Central memory CD8-positive, alpha-beta T cell (primary cell): ENCODE results near the gene GNAI2.
"Not testable (repeated sequence)": the region's sequence is repeated elsewhere in the genome, so short reads cannot be mapped to it uniquely, and the experiment has no call there.

ENCODE experiments used
- ATAC-seq: fragments of 150-1000 bp; cut with Tn5 transposase; replicated peaks from 2 replicates; pipeline ENCODE4 v1.10.0; 2022; ENCODE audit warnings: mild to moderate bottlenecking, moderate FRiP score, moderate number of reproducible peaks; ENCODE audit not compliant: poor library complexity, severe bottlenecking; ENCODE audit errors: extremely low read depth
- DNase-seq, 2 donors: peaks; one replicate each; pipeline ENCODE4 v3.0.0; 2021; ENCODE audit warnings: low spot score in 2 of 2
- H3K27ac Mint-ChIP-seq: one replicate; pipeline ENCODE4 v1.8.0; 2022; ENCODE audit warnings: low read depth, mild to moderate bottlenecking, moderate library complexity, mixed read lengths
- H3K27me3 Mint-ChIP-seq: one replicate; pipeline ENCODE4 v1.8.0; 2022; ENCODE audit warnings: mixed read lengths
- H3K36me3 Mint-ChIP-seq: one replicate; pipeline ENCODE4 v1.8.0; 2022; ENCODE audit warnings: mild to moderate bottlenecking, moderate library complexity, mixed read lengths; ENCODE audit not compliant: insufficient read depth
- H3K4me1 Mint-ChIP-seq: one replicate; pipeline ENCODE4 v1.8.0; 2022; ENCODE audit warnings: mixed read lengths
- H3K4me3 Mint-ChIP-seq: one replicate; pipeline ENCODE4 v1.8.0; 2022; ENCODE audit warnings: mild to moderate bottlenecking, moderate library complexity, mixed read lengths
- H3K9me3 Mint-ChIP-seq: one replicate; pipeline ENCODE4 v1.8.0; 2022; ENCODE audit warnings: mixed read lengths

GNAI2 gene

GRCh38 chr3:50274371-50275104 lies 38.5 kb downstream of the GNAI2 start:
- peak overlapping the region; percentile 32 for H3K4me3 Mint-ChIP-seq
- peak; percentile 52 for ATAC-seq
- DNase-seq = peak; percentile 62 to 70
- no peak overlapping the region for H3K27ac Mint-ChIP-seq
- H3K9me3 Mint-ChIP-seq = no peaks in the 10 kb centered on the region
- peaks cover 10% of the 10 kb centered on the region for H3K36me3 Mint-ChIP-seq
- H3K4me1 Mint-ChIP-seq = peaks cover 25% of the 10 kb centered on the region
- H3K27me3 Mint-ChIP-seq = peaks cover 53% of the 10 kb centered on the region

GRCh38 chr3:50275141-50275995 lies 39.4 kb downstream of the GNAI2 start:
- no peak overlapping the region for H3K27ac Mint-ChIP-seq
- H3K36me3 Mint-ChIP-seq = peaks cover 10% of the 10 kb centered on the region
- H3K27me3 Mint-ChIP-seq = peaks cover 53% of the 10 kb centered on the region
- peak overlapping the region; percentile 32 for H3K4me3 Mint-ChIP-seq
- peaks cover 25% of the 10 kb centered on the region for H3K4me1 Mint-ChIP-seq
- ATAC-seq (no peak), DNase-seq (no peak)
- H3K9me3 Mint-ChIP-seq = no peaks in the 10 kb centered on the region

GRCh38 chr3:50275996-50276761 lies 40.2 kb downstream of the GNAI2 start:
- ATAC-seq = no peak

GRCh38 chr3:50276762-50277101 lies 40.7 kb downstream of the GNAI2 start:
- H3K4me3 Mint-ChIP-seq = no peak overlapping the region
- no peak overlapping the region for H3K27ac Mint-ChIP-seq
- ATAC-seq (no peak), DNase-seq (no peak)
- peaks cover 53% of the 10 kb centered on the region for H3K27me3 Mint-ChIP-seq
- H3K4me1 Mint-ChIP-seq = peaks cover 25% of the 10 kb centered on the region
- H3K9me3 Mint-ChIP-seq = no peaks in the 10 kb centered on the region
- H3K36me3 Mint-ChIP-seq = peaks cover 10% of the 10 kb centered on the region

More at GRCh38 chr3:50275996-50276761, 40.2 kb downstream of the GNAI2 start:
- DNase-seq = no peak
- peak overlapping the region; percentile 32 for H3K4me3 Mint-ChIP-seq
- peaks cover 25% of the 10 kb centered on the region for H3K4me1 Mint-ChIP-seq
- peaks cover 53% of the 10 kb centered on the region for H3K27me3 Mint-ChIP-seq
- H3K36me3 Mint-ChIP-seq = peaks cover 10% of the 10 kb centered on the region
- H3K27ac Mint-ChIP-seq = no peak overlapping the region
- no peaks in the 10 kb centered on the region for H3K9me3 Mint-ChIP-seq

DNA sequence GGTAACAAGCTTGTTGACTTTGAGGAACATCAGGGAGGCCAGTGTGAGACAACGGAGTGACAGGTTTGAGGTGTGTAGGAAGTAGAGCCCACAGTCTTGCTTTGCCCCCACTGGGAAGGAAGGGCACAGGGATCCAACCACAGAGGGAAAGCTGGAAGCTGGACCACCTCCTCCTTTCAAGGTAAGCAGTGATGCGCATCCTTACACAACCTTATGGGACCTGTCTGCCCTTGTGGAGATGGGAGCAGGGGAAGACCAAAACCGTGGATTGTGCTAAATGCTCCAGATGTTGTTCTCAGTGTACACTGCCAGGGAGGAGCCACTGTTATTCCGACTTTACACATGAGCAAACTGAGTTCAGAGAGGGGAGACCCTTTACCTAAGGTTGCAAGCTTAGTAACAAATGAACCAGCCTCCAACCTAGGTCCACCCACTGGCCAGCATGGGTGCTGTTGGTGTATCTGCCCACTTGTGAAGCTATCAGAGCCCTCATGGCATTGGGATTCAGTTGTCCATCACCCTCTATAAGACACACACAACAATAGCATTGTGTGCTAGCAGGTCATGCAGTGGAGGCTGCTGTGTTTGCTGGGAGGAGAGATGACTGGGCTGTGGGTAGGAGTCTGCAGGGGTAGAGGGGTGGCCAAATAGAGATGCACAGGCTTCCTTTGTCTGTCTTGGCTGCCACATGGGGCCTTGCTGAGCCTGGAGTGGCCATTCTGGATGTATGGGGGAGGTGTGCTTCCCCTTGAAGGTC lies 42.3 kb downstream of the GNAI2 start:
- peaks cover 4% of the 10 kb centered on the region for H3K36me3 Mint-ChIP-seq
- peaks cover 46% of the 10 kb centered on the region for H3K27me3 Mint-ChIP-seq
- no peaks in the 10 kb centered on the region for H3K9me3 Mint-ChIP-seq
- H3K4me3 Mint-ChIP-seq = no peak overlapping the region
- no peak for DNase-seq
- H3K4me1 Mint-ChIP-seq = peaks cover 19% of the 10 kb centered on the region
- no peak overlapping the region for H3K27ac Mint-ChIP-seq
- no peak for ATAC-seq

GRCh38 chr3:50278880-50279224 lies 42.8 kb downstream of the GNAI2 start, which contains the start of gene LSMEM2:
Gene LSMEM2, plus strand, starts transcription at chr3:50279087. Its CDS starts 27 bp downstream, at chr3:50279114.
- ATAC-seq = no peak
- H3K4me3 Mint-ChIP-seq = no peak within 1 kb of the TSS
- H3K27ac Mint-ChIP-seq = no peak within 1 kb of the TSS
- no peak for DNase-seq
- peaks cover 43% of the 10 kb centered on the region for H3K27me3 Mint-ChIP-seq
- H3K4me1 Mint-ChIP-seq = peaks cover 19% of the 10 kb centered on the region
- H3K36me3 Mint-ChIP-seq = peaks cover 4% of the 10 kb centered on the region
- no peaks in the 10 kb centered on the region for H3K9me3 Mint-ChIP-seq

DNA sequence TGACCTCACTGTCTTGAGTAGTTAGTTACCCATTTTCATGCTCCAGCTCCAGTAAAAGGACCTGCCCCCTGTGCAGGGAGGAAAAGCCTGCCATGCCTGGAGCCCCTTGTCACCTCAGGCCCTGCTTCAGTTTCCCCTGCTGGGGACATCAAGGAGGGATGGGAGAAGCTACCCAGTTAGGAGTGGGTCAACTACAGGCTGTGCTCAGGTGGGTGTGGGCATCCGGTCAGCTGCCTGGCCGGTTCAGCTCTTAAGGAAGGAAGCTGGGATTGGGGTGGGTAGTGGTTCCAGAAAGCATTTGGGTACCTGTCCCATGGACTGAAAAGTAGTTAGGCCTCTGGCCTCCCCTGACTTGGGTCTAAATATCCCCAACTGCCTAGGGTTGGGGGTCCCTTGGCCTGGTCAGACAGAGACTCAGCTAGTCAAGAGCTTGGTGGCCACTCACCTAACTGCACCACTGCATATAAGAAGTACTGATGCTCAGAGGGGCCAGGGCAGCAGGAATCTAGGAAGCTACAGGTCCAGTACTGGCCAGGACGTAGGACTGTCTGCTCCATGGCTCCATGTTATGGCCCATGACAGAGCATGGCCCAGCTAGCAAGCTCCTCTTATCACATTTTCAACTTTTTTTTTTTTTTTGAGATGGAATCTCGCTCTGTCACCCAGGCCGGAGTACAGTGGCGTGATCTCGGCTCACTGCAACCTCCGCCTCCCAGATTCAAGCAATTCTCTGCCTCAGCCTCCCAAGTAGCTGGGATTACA lies 43.4 kb downstream of the GNAI2 start:
- Mint-ChIP-seq H3K27me3 (peaks cover 37% of the 10 kb centered on the region), H3K36me3 (no peaks in the 10 kb centered on the region), H3K4me1 (peaks cover 14% of the 10 kb centered on the region), H3K27ac (no peak overlapping the region), H3K4me3 (no peak overlapping the region), H3K9me3 (no peaks in the 10 kb centered on the region)
- ATAC-seq (no peak), DNase-seq (no peak)

- not testable (repeated sequence) for H3K36me3 Mint-ChIP-seq, H3K27ac Mint-ChIP-seq, H3K4me3 Mint-ChIP-seq, H3K27me3 Mint-ChIP-seq, ATAC-seq, DNase-seq, H3K4me1 Mint-ChIP-seq, H3K9me3 Mint-ChIP-seq
These were observed 48.1 kb downstream of the GNAI2 start for GRCh38 chr3:50284121-50284520.

DNA sequence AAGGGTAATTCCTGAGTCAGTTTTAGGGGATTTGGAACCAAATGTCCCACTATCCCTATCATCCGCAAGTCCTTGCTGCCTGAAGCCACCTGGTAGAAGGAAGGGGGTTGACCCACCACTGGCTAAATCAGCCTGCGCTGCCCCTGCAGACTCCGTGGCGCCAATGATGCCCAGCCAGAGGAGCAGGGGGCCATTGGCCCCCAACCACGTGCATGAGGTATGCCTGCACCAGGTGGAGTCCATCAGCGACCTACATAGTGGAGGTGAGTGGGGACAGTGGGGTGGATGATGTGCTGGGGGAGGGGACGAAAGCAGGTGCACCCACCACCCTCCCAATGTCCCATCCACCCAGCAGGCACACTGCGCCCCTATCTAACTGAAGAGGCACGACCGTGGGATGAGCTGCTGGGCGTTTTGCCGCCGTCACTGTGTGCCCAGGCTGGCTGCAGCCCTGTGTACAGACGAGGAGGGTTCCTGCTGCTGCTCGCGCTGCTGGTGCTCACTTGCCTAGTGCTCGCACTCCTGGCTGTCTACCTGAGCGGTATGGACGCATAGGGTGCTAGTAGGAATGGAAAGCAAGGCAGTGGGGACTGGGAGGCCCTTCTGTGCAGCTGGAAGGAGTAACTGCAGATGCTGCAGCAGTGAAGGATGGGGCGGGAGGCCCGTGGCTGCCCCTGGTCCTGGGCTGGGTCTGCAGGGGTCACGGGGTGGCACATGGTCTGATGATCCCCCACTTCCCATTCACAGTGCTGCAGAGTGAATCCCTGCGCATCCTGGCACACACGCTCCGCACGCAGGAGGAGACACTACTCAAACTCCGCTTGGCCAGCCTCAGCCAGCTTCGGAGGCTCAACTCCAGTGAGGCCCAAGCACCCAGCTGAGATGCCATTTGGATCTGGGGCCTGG lies 50.6 kb downstream of the GNAI2 start:
- peaks cover 6% of the 10 kb centered on the region for H3K4me1 Mint-ChIP-seq
- no peak for DNase-seq
- no peaks in the 10 kb centered on the region for H3K9me3 Mint-ChIP-seq
- H3K36me3 Mint-ChIP-seq = peaks cover 9% of the 10 kb centered on the region
- H3K4me3 Mint-ChIP-seq = no peak overlapping the region
- H3K27ac Mint-ChIP-seq = no peak overlapping the region
- no peak for ATAC-seq
- H3K27me3 Mint-ChIP-seq = no peaks in the 10 kb centered on the region

- Mint-ChIP-seq H3K4me1 (peaks cover 8% of the 10 kb centered on the region), H3K9me3 (no peaks in the 10 kb centered on the region), H3K36me3 (peaks cover 9% of the 10 kb centered on the region), H3K4me3 (no peak overlapping the region), H3K27me3 (no peaks in the 10 kb centered on the region), H3K27ac (no peak overlapping the region)
- DNase-seq = no peak
- ATAC-seq = no peak
These were observed 51.3 kb downstream of the GNAI2 start for GRCh38 chr3:50287262-50287661.
